Stimulated activated naive CD4-positive, alpha-beta T cell (primary cell): ENCODE data around the gene FAM174B.

Experiments used
- DNase-seq, 6 experiments: peaks; one replicate each; lab custom pipeline; 2025; lab: John Stamatoyannopoulos, UW

The FAM174B gene

DNA sequence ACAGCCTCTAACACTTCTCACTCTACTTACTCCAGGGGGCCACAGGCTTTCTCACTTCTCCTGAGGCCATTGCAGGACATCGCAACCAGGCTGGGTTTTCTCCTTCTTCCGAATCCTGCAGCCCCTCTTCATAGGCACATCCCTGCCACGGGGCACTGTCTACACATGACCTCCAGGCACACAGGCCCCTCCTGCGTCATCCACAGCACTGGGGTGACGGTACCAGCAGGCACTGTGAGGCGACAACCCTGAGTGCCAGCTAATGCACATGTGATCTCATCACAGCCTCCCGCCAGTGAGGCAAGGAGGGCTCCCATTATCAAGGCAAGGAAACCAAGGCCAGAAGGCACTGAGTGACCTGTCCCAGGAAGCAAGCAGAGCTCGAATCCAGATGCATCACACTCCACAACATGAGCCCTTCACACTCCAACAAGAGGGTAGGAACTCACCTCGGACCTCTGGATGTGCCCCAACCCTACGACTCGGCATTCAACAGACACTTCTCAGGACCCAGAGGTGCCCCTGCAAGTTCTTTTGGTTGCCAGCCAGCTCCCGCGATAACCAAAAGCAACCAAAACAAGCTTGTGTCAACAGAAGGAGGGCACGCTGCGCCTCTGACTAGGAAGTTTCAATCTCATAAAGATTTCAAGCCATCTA is 16.7 kb downstream of the FAM174B start:
- DNase-seq, result no peak

DNA sequence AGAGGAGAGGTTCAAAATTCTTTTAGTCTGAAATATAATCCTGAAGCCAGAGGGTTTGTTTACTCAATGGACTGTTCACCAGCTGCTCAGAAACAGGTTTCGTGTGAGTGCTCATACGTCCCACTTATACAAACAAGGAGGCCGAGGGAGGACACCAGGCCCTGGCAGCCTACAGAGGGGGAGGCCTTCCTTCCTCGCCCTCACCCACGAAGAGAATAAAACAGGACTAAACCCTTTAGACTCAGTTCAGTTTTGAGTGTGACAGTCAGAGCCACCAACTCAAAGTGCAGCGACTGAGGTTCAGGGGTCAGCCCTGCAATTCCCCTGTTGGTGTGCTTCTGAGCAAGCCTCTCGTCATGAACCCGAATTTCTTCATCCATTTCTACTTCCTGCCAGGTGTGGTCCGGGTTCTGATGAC is 17.3 kb downstream of the FAM174B start:
- DNase-seq, result no peak

DNA sequence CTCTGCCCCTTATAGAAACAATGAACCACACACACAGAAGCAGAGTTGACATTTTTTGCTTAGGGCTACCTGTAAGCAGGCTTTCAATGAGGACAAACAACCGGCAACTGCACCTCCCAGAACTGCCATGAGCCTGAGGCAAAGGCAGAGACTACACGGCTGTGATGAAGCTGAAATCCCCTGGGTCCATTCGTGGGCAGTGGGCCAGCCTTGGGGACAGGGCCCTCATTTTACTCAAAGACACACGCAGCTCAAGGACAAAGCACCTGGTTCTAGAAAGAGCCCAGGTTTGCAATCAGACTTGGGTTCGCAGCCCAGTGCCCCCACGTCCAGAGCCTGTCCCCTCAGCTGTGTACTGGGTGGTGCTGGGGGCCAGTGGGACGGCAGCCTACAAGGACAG is 17.9 kb downstream of the FAM174B start:
- no peak for DNase-seq

DNA sequence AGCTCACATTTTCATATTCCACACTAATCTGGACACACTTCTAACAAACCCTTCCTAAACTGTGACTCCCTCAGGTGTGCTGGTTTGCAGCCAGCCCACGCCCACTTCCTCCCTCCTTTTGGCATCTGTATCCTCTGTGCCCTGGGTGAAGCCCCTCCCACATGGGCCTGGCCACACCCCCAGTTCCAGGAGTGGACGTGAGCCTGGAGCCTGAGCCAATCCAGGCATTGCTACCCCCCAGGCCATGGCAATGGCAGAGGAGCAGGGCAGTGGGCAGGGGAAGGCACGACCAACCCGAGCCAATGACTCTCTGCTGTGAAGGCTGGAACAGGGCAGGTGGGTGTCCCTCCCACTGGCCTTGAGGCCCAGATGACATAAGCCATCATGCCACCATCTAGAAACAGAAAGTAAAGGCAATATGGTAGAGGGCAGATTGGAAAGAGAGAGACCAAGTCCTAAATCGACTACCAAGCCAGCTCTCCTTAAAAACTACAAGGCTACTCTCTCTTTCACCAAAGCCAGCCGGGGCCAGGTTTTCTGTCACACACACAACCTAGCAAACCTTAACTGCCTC is 18.6 kb downstream of the FAM174B start:
- DNase-seq, result no peak

DNA sequence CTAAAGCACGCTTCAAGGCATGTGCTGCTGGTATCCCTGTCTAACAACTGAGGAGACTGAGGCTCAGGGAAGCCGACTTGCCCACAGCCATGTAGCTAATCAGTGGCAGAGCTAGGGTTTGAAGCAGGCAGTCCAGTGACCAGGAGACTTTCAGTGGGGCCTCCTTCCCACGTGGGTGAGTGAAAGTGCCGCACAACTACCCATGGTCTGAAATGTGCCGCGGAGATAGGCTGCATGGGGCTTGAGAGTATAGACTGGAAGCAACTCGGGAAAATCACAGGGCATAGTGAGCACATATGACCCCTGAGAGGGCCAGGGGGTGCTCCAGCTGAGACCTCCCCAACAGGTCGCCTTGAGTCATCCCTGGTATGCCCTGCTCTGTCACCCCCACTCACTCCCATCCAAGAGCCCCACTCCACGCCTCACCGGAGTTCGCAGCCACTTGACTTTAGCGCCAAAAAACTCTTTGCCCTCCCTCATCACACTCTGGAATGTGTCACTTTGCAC is 19.1 kb downstream of the FAM174B start:
- no peak for DNase-seq

DNA sequence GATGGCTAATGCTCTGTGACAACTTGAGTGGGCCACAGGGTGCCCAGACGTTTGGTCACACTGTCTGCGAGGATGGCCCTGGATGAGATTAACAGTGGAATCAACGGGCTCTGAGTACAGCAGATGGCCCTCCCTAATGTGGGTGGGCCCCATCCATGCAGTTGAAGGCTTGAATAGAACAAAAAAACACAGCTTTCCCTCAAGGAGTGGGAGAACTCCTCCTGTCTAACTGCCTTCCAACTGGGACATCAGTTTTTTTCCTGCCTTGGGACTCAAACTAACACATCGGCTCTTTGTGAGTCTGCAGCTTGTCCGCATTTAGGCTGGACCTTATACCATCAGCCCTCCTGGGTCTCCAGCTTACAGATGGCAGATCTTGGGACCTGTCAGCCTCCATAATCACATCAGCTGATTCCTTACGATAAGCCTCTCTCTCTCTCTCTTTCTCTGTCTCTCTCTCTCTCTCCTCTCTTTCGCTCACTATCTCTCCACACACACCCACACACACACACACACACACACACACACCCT is 20.8 kb downstream of the FAM174B start:
- no peak for DNase-seq

DNA sequence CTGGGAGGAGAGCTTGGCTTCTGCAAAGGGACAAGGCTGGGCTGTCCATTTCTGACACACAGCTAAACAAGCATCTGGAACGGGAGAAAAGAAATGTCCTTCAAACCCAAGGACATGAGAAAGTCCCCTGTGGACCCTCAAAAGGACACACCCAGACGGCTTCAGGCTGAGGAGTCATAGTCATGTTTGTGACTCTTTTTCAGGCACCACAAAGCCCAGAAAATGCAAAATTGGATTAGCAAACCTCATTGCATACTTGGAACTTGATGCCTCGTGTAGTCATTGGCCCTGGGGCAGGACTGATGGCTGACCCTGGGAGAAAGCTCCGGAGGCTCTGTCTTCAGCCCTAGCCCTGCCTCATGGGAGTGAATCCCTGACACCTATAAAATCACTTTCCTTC is 21.5 kb downstream of the FAM174B start:
- DNase-seq, result no peak

DNA sequence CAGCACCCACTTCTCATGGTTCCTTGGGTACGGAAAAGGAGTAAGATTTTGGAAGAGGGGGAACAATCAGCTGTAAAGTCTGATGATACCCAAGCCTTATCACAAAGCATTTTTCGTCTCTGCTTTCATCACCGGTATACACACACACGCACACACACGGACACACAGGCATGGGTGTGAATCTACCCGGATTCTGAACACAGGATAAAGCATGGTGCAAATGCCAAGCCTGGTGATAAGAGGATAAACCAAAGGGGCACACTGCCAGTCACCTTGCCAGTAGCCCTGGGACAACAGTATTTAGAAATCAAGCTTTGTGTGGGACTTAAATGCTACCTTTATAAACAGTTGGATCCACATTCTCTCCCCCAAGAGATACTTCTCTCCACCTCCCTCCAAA is 22.2 kb downstream of the FAM174B start:
- DNase-seq, result no peak

DNA sequence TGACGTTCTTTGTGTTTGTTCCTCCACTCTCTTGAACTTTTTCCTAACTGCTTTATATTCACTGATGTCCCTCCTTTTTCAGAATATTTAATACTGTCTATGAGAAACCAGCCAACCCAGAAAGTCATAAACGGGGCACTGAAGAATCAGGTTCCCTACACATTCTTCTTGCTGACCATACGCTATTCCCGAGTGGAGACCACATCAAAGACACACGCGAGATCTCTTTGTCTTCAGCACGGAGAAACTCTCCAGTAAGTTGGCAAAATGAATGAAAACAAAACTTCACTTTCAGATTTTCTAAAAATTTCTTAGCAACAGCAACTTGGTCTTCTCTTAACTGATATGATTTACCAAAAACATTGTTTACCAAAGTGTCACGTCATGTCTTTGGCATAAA is 22.6 kb downstream of the FAM174B start:
- no peak for DNase-seq

DNA sequence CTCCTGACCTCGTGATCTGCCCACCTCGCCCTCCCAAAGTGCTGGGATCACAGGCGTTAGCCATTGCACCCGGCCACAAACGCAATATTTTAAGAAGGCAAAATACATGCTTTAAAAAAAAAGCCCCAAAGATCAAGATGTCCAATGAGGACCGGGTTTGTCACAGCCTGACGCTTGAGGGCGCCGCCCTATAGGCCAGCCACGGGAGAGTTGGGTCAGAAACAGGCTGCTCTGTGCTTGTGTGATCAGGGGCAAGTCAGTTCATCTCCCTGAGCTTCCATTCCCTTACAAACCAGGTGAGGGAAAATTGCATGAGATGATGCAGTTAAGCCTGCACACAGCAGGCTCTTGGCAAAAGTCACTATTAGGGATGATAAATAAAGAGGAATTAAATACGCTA is 23.9 kb downstream of the FAM174B start:
- no peak for DNase-seq

DNA sequence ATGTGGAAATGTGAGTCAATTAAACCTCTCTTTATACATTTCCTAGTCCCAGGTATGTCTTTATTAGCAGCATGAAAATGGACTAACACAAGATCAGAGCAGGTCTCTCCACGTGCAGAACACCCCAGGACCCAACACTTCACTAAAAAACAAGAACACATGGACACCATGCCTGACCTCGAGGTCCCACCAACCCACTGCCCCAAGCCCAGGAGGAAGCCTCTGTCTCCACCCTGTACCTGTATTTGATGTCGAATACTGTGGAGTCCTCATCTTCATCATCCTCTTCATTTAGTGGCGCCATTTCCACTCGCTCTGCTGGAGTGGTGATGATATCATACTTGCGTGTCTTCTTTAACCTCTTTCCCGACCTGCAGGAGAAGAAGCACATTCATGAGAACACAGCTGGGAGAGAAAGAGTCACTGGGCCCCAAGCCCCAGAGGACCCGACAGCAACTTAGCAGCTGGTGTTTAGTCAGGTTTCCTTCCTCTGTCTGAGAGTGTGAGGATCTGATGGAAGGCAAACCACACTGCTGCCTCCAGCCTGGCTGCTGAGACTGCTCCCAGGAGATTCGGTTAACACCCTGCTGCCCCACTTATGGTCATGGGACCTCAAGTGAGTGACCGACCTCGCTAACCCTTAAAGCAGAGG is 25.5 kb downstream of the FAM174B start:
- DNase-seq, result no peak

DNA sequence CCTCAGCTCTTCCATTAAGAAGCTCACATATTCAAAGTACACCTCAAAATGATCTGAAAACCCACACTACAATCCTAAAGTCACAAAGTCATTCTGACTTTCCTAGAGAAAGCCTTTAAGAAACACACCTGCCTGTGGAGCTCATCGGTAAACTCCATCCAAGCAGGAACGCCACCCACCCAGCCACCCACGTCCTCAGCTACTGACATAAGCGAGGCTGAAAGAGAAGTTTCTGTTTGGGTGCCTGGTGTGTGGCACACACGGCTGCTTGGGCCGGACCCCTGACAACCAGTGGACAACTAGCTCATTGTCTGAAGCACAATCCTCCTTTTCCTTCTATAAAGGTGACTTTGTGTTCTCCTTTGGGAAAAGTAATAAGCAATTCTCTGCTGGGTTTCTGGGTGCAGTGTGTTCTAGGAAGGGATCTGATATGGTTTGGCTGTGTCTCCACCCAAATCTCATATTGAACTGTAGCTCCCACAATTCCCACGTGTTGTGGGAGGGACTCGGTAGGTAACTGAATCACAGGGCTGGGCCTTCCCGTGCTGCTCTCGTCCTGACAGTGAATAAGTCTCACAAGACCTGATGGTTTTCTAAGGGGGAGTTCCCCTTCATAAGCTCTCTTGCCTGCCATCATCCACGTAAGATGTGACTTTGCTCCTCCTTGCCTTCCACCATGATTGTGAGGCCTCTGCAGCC is 26.1 kb downstream of the FAM174B start:
- no peak for DNase-seq

DNA sequence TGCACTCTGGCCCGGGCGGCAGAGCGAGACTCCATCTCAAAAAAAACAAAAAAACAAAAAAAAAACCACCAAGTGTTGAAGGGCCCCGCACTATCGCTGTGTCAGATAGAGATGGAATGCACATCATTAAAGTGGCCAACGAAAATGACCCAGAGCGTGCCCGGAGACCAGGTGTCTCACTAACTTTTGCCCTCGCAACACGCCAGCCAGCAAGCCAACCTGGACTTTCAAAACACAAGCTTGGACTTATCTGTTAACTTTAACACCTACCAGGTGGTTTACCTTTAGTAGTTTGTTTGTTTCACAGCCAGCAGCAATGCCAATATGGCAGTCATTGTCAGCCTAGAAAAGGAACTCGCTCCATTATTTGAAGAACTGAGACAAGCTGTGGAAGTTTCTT is 28.6 kb downstream of the FAM174B start:
- DNase-seq, result no peak

DNA sequence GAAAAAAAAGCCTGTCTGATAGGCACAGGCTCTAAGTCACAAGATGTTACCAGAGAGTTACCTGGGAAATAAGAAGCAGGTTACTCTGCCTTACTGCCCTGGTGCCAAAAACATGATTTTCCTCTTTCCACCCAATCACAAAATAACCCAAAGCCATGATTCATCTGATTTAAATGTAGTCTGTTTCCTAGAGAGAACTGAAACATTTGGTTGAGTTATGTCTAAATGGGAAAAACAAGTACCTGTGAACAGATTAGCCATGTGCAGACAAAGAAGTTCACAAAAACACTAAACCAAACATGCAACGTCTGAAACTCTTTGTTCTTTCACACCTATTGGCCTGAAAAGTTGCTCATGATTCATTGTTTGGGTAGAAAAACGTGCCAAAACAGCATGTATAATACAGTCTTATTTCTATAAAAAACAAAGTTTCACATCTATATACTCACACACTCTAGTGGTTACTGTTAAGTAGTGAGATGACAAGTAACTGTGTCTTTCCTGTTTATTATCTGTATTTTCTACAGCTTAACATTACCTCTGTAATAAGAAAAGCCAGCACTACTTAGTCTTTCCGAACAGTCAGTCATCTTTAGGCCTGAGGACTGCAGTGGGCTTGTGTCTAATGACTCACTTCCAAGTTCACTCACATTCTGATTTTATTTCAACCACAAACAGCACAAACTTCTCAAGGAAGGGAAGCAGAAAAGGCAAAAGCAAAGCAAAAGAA is 30.2 kb downstream of the FAM174B start:
- DNase-seq, result no peak

DNA sequence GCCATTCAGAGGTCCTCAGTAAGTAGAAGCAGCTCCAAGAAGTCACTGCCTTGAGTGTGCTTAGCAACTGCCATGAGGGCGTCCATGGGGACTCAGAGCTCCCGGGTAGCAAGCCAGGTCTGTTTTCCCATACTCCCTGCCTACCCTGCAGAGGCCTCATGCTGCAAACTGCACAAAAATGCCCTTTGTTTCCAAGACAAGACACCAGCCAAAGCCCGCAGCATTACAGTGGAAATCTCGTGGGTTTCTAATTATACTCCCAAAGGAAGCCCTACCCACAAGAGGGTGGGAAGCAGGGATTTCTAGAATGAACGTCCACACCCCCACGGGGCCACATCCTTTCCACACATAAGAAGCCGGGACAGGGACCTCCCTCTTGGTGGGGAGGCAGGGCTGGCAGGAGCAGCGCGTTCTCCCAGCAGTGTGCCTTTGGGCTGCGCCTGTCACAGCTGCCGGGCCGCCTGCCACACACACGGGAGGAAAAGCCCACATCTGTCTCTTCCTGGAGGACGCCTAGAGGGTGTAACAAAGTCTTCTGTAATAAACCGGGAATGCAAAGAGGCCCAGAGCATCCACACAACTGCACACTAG is 31.1 kb downstream of the FAM174B start:
- DNase-seq, result no peak

DNA sequence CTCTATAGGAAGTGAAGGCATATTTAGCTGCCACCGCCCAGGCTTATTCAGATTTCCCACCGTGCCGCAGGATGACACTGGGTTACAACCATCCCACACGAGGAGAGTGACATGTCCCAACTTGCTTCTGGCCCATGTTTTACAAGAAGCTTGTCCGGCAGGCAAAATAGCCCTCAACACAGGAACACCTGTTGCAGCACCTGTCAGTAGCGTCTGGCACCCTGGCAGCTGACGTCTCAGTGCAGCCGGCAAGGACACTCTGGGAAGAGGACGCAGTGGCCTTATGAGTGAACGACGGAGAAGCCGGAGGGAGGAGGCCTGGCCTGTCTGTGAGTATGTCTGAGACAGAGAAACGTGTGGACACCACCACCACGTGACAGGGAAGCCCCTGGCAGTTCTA is 32.1 kb downstream of the FAM174B start:
- DNase-seq, result no peak

DNA sequence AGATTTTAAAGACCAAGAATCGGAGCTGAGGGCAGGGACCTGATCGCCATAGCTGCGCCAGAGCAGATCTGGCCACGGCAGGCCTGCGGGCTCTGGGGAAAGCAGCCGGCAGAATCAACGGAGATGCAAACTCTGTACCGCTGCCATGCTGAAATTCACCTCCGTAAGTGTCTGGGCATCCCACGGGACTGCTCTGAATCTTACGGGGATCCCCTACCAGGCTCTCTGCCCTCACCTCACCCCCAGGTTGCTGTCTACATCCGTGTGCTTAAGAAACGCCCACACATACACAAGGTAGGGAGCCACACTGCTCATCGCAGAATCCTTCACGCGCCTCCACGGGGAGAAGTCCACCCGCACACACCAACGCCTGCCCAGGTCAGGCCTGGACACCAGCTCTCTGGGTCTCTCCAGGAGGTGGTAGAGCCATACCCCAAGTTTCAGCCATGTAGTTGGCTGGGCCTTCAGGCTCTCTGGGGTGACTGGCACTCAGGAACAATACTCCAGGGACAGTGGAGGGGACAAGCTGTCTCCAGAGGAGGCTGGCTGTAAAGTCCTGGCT is 33.5 kb downstream of the FAM174B start:
- no peak for DNase-seq

DNA sequence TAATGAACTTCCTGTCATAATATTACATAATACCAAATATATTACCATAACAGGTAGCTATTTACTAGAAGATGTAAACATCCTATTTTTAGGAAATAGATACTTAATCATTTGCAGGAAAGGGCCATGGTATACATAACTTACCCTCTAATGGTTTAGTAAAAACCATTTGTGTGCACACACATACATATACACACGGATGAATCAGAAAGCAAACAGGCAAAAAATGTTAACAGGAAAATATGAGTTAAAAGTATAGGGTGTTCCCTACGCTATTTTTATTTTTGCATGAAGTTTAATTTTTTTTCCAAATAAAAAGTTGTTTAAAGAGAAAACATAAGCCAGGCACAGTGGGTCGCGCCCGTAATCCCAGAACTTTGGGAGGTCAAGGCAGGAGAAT is 34.6 kb downstream of the FAM174B start:
- DNase-seq, result no peak

DNA sequence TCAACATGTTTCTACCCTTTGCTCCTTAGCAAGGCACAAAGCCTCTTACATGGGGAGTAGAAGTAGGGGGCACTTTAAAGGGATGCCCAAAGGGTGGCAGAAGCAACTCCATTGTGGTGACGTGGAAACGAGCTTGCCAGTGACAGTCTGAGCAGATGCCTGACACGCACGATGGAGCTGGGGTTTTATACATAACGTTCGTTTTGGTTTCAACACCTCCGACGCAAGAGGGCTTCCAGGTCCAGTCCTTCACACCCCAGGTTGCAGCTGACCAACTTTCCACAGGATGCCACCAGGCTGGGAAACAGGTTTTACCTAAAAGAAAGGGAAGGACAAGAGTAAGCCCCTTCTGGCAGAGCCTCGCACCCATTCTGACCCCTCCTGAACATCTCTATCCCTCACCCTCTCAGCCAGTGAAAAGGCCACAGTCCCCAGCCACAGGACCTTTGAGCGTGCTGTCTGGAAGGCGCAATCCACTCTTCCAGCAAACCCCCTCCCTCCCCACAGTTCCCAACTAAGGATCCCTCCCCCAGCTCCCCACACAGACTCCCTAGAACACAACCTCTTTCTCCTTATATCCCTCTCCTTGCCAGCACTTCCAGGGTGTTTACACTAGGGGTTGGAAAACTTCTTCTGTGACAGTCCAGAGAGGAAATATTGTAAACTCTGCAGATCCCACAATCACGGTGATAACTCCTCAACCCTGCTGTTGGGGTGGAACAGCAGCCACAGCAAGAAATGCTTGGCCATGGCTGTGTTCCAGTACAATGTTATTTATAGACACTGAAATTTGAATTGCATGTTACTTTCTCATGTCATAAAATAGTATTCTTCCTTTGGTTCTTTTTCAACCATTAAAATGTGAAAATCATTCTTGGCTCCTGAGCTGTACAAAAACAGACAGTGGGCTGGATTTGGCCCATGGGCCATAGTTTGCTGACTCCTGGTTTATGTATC is 36.2 kb downstream of the FAM174B start:
- no peak for DNase-seq
